ENCODE data around the gene GOPC.
"Not testable (repeated sequence)": the region's sequence is repeated elsewhere in the genome, so short reads cannot be mapped to it uniquely, and the experiment has no call there.

Gene GOPC

GRCh38 chr6:117547688-117548621 lies 54.4 kb downstream of the GOPC start:
- peak; percentile 79 for DNase-seq

DNA sequence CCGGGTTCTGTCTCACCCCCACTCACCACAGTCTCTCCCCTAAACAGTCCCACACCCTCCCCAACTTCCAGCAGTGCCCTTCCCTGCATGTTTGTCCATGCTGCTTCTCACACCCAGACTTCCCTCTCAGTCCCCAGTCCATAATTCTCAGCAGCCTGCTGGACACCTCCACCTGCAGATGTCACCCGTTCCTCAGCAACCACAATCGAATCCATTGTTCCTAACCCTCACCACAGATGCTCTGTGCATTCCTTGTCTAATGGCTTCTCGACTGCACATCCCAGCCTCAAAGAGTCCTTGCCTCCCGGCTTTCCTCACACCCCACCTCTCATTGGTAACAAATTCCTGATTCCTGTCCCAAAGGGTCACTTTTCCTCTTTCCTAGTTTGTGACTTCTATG lies 55.6 kb downstream of the GOPC start:
- DNase-seq, result no peak

- DNase-seq, result no peak
Observed at GRCh38 chr6:117545161-117545595, 57.1 kb downstream of the GOPC start.

DNA sequence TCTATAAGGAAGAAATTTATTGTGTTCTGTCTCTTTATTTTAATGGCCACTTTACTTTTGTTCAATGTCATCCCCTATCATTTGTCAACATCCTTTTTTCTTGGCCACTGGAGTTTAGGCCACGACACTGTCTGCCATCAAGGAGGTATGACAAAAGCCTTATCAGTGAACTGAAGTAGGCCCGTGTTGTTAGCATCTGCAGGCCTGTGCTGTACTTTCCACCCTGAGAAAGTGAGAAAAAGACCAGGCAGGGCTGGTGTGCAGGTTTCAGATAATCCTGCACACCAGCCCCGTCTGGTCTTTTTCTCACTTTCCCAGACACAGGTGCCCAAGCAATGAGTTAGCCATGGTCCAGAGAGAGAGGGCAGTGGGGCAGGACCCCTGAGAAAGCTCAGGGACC lies 57.6 kb downstream of the GOPC start:
- no peak for DNase-seq

DNA sequence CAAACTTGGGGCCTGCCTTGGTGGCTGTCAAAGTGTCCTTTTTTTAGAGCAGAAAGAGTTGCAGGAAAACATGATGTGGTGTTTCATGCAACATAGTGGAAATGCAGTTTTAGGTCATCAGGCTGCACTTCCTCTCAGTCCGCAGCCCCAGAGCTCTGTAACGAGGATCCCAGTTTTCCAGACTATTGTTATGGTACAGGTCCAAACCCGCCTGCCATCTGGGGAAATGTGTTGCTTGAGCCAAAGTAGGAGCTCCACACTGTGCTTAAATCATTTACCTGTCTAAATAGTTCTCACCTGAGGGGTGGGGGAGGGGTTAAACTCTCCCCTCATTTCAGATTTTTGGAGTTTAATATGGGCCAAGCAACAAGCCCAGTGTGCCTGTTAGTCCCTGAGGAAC lies 59.8 kb downstream of the GOPC start:
- DNase-seq, result no peak

- DNase-seq, result no peak
Observed at GRCh38 chr6:117540670-117541069, 61.6 kb downstream of the GOPC start.

DNA sequence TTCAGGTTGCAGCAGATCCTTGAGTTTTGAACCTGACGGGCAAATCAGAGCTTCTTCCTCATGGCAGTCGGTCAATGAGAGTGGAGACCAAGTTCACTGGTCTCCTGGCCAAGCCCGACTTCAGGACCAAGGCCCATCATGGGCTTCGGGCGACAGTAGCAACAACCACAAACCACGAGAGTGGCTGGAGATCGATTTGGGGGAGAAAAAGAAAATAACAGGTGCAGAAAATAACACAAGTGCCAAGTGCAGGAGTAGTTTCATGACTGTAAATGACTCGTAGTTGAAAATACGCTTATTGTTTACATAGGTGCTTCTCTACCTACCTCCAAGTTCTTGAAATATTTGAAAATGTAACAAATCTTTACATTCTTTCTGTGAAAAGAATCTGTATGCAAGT lies 63.7 kb downstream of the GOPC start:
- no peak for DNase-seq

GRCh38 chr6:117536317-117536716 lies 66.0 kb downstream of the GOPC start:
- no peak for DNase-seq

- DNase-seq, result no peak
Observed at GRCh38 chr6:117534974-117535373, 67.3 kb downstream of the GOPC start.

DNA sequence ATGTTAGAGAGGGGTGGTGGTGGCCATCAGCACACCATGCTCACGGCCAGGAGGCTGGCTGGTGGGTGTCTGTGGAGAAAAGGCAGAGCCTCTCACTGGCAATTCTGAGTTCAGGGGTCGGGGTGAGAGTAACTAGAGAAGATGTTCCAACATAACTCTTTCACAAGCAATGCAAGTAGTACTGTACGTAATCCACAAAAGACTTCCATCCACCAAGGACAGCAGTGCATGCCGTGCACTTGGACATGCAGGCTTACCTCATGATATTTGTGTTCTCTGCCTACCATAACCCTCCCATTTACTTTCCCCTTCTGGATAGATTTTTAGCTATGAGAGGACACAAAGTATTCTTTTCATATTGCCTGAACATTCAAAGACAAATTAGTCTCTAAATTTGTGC lies 68.5 kb downstream of the GOPC start:
- no peak for DNase-seq

DNA sequence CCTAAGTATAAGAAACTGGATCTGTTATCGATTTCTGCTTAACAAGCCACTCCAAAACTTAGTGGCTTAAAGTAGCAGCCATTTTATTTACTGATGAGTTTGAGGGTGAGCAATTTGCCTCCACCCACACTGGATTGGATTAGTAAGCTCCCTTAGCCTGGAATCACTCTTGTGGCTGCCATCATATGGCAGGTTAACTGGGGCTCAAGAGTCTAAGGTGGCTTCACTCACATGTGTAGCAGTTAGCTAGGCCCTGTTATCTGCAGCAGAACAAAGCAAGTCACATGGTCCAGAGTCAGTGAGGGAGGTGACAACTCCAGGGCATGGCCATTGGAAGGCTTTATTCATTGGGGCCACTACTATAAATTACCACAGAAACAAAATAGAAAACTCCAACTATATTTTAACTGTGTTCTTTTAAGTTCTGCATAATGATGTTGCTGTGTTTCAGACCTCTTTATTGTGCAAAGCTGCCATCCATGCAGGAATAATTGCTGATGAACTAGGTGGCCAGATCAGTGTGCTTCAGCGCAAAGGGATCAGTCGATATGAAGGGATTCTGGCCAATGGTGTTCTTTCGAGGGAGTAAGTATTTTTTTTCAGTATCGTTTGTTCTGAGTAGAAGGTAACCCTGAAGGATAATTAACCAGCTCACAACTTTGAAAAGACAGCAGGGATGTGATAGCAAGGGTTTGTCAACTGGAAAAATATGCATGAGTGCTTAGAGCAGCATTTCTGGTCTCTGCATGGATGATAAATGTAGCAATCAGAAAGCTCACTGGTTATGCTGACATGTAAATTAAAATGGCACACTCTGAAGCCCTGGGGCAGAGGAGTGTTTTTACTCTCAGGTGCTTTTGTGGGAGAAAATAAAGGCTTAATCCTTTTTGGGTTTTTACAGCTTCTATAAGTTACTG lies 70.2 kb downstream of the GOPC start:
- DNase-seq, result no peak

- DNase-seq, result no peak
Observed at GRCh38 chr6:117531346-117531745, 71.0 kb downstream of the GOPC start.

DNA sequence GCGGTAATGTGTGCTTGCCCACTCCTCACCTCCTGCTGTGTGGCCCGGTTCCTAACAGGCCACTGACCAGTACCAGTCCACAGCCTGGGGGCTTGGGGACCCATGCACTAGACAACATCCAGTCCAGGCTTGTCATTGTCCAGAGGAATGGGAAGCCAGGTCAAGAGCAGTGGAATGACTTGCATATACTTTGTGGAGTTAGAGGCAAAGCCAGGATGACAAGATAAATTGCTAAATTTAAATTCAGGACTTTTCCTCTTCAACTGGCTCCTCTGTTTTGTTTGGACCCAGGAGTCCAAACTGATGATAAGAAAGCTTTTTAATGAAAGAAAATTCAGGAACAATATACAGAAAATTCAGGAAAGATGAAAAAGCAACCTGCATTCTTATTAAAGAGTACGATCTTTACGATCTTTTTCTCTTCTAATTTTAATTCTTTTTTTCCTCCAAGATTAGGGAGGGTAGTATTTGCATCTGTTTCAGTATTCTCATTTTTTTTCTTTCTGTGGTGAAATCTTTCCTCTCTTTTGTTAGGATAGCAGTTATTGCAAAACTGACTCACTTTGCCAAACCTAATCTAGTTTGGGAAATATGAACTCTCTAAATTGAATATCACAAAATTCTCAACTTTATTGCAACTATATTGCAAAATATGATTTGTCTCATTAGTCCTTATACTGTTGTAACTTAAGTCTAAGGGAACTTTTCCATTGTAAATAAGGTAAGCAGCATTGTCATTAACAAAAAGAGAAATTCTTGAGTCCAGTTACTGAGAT lies 71.7 kb downstream of the GOPC start:
- no peak for DNase-seq

DNA sequence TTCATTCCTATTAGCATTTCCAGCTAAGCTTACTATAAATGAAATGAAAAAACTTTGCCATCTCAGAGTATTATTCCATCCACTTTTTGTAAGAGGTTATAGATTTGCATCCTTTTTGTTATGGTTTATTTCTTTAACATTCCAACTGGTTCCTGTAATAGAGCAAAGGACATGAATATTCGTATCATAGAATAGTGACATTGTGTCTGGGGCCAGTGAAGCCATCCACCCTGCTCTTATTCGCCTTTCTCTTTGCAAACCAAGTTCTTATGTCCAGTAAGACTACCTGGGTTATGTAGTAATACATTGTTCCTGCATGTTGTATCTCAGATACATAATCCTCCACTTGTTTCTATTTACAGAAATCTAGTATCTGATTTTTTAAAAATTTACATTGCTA lies 76.7 kb downstream of the GOPC start:
- no peak for DNase-seq

DNA sequence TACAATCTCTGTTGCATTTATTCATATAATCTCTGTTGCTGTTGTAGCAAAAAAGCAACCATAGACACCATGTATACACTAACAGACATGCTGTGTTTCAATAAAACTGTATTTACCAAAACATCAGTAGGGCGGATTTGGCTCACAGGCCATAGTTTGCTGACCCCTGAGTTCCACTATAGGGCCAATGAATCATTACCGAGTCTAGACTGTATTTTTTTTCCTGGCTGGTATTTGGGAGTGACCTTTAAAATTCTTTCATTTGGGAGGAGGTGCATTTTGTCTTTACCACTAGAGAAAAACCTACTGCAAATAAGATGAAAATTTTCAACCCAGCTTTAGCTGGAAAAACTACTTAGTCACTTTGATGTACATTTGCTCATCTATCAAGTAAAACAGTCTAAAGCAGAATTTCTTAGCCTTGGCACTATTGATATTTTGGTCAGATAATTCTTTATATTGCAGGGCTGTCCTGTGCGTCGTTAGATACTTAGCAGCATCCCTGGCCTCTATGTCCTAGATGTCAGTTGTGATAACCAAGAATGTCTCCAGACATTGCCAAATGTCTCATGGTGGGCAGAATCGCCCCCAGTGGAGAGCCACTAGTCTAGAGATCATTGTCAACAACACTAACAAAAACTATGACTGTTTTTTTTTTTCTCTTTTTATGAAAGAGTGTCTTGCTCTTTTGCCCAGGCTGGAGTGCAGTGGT lies 80.4 kb downstream of the GOPC start:
- DNase-seq, result no peak

DNA sequence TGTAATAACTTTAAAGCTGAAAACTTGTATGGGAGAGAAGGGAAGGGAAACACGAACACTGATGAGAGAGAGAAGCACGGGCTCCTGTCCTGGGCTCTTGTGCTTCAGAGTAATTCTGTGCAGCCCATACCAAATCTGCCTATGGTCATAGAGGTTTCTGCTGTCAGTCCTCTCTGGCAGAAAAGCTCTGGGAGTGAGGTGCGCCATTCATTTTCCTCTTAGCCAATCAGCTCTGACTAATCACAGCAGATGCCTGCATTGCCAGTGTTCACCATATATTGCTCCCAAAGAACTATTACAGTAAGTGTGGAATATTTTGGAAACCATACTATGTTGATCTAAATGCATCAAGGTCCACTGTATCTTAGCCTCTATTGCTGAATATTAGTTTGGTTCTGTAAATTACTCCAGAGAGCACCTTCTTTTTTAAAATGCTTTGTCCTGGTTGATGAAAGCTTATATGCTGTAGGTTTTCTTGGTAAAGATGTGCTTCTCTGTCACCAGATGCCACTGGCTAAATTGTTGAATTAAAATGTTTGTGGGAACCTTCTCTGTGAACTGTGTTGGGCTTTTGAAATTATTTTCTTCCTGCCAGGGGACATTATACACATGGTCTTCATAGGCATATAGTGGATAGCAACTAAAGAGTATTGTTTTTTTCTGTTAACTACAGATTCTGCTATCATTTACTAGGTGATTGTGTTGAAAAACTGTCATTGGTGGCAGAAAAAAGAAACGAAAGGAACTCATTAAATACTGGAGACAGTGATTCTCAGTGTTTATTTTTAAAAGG lies 81.5 kb downstream of the GOPC start:
- DNase-seq, result no peak

- DNase-seq, result no peak
Observed at GRCh38 chr6:117518870-117519269, 83.4 kb downstream of the GOPC start.

DNA sequence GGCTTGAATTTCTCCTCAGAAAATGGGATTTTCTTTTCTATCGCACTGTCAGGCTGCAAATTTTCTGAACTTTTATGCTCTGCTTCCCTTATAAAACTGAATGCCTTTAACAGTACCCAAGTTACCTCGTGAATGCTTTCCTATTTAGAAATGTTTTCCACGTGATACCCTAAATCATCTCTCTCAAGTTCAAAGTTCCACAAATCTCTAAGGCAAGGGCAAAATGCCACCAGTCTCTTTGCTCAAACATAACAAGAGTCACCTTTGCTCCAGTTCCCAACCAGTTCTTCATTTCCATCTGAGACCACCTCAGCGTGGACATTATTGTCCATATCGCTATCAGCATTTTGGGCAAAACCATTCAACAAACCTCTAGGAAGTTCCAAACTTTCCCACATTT lies 84.3 kb downstream of the GOPC start:
- not testable (repeated sequence) for DNase-seq

- DNase-seq, result no peak
Observed at GRCh38 chr6:117515326-117515725, 87.0 kb downstream of the GOPC start.

DNA sequence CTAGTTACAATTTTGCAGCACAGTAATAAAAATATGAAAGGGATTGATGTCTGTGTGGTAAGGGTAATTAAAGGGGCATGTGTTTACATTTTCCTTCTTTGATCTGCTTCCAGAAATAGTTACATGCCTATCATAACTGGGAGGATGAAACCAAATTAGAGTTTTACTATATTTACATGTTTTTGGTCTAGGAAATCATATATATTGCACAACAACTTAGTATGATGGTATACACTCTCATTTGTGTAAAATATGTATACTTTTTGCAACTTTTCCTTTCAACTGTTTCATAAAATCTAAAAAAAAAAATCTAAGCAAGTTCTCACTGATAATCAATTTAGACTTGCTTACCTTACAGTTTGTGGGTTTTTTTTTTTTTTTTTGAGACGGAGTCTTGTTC lies 87.7 kb downstream of the GOPC start:
- no peak for DNase-seq

GRCh38 chr6:117513778-117514365 lies 88.4 kb downstream of the GOPC start:
- no peak for DNase-seq
